ENCODE results near the gene MTUS2.
"Not testable (repeated sequence)": the region's sequence is repeated elsewhere in the genome, so short reads cannot be mapped to it uniquely, and the experiment has no call there.

MTUS2 gene

GRCh38 chr13:29319451-29319850, 499.3 kb downstream of the MTUS2 start:
- DNase-seq (ENCODE audit: low read depth): no peak
- H3K4me3 ChIP-seq (ENCODE audit: low read depth, low read length): no peak overlapping the region
- no peak for TF ChIP-seq CTCF (conservative IDR thresholded peaks at IDR 0.05; ENCODE audit: low read depth, low read length)

- H3K4me3 ChIP-seq (ENCODE audit: low read depth, low read length): no peak overlapping the region
- no peak for TF ChIP-seq CTCF (conservative IDR thresholded peaks at IDR 0.05; ENCODE audit: low read depth, low read length)
- no peak for DNase-seq (ENCODE audit: low read depth)
These were observed 503.8 kb downstream of the MTUS2 start for GRCh38 chr13:29323954-29324353.

GRCh38 chr13:29324601-29325000, 504.5 kb downstream of the MTUS2 start:
- no peak for TF ChIP-seq CTCF (conservative IDR thresholded peaks at IDR 0.05; ENCODE audit: low read depth, low read length)
- no peak overlapping the region for H3K4me3 ChIP-seq (ENCODE audit: low read depth, low read length)
- no peak for DNase-seq (ENCODE audit: low read depth)

GRCh38 chr13:29328501-29328900, 508.4 kb downstream of the MTUS2 start:
- no peak for TF ChIP-seq CTCF (conservative IDR thresholded peaks at IDR 0.05; ENCODE audit: low read depth, low read length)
- DNase-seq (ENCODE audit: low read depth): no peak
- no peak overlapping the region for H3K4me3 ChIP-seq (ENCODE audit: low read depth, low read length)

GRCh38 chr13:29336356-29336755, 516.2 kb downstream of the MTUS2 start:
- no peak for DNase-seq (ENCODE audit: low read depth)
- TF ChIP-seq CTCF (conservative IDR thresholded peaks at IDR 0.05; ENCODE audit: low read depth, low read length): no peak
- H3K4me3 ChIP-seq (ENCODE audit: low read depth, low read length): no peak overlapping the region

GRCh38 chr13:29339386-29340272, 519.5 kb downstream of the MTUS2 start:
- no peak for DNase-seq (ENCODE audit: low read depth)
- no peak for TF ChIP-seq CTCF (conservative IDR thresholded peaks at IDR 0.05; ENCODE audit: low read depth, low read length)
- no peak overlapping the region for H3K4me3 ChIP-seq (ENCODE audit: low read depth, low read length)

GRCh38 chr13:29345860-29346582, 525.9 kb downstream of the MTUS2 start:
- H3K4me3 ChIP-seq (ENCODE audit: low read depth, low read length); DNase-seq (ENCODE audit: low read depth): not testable (repeated sequence)
